IPS DF 19.7 (cell line): ENCODE measurements around the gene IGFBPL1.

Source experiments
- DNase-seq: peaks from one replicate; pipeline ENCODE4 v3.0.0-alpha.2; 2013; ENCODE audit warnings: low read depth, low spot score

The IGFBPL1 gene

GRCh38 chr9:38357350-38358114 is 66.7 kb downstream of the IGFBPL1 start:
- DNase-seq, result no peak

DNA sequence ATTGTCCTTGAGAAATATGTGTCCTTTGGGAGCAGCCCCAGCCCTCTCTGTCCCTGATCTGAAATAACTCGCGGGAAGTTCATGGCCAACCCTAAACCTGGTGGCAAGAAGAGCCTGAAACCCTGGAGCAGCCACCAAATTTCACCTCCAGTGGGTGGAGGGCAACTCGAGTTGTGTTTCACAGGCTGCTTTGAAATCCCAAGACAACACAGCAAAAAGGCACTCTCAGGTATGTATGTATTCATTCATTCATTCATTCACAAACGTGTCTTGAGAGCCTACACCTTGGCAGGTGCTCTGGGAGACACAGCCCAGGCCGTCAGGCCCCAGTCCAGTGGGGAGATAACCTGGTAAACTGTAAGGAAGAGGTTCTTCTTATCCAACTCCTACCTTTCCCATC is 67.4 kb downstream of the IGFBPL1 start:
- no peak for DNase-seq
